HG03175 (cell line): ENCODE measurements around the gene ARID1B.

Experiments
- ATAC-seq: cut with Tn5 transposase; IDR thresholded peaks from one replicate; pipeline ENCODE4 v1.9.1; 2021; ENCODE audit warnings: mild to moderate bottlenecking, moderate library complexity; ENCODE audit not compliant: unreplicated experiment

Gene ARID1B

DNA sequence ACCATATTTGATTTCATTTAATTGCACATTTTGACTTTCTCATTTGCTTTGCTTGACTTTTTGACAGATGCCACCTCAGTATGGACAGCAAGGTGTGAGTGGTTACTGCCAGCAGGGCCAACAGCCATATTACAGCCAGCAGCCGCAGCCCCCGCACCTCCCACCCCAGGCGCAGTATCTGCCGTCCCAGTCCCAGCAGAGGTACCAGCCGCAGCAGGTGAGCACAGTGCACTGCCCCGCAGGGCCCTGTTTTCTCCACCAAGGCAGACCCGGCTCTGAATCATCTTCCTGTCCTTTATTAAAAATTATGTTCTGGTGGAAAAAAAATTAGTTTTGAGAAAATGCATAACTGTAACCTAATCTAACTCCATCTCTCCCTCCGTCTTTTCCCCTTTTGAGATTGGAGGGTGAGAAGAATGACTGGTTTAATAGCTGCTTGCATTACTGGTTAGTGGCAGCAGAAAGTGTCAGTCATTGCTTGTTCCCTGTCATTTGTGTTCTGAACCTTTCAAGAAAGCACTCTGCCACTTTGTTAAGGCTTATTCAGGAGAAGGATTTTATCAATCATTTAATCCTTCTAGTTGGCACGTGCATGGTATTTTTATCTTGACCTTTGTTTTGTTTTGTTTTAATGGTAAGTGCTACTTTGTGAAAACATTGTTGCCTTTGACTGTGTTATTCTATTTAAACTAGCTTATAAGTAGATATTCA lies 124.3 kb downstream of the ARID1B start:
- no peak for ATAC-seq

DNA sequence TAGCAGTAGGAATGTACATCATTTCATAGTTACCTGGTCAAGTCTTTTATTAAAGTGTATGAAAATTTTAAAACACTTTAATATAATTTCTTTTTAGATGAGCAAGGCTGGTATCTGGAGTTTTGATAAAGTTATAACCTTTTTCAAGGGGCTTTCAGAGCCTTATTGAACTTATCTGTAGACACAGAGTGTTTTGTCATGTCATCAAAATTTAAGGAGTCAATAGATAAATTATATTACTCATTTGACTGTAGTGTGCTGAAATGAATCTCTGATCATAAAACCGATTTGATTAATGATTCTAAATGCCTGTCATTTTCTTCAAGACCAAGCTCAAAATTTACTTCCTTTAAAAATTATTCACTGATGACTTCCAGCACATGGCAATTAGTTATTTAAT lies 125.6 kb downstream of the ARID1B start:
- no peak for ATAC-seq

DNA sequence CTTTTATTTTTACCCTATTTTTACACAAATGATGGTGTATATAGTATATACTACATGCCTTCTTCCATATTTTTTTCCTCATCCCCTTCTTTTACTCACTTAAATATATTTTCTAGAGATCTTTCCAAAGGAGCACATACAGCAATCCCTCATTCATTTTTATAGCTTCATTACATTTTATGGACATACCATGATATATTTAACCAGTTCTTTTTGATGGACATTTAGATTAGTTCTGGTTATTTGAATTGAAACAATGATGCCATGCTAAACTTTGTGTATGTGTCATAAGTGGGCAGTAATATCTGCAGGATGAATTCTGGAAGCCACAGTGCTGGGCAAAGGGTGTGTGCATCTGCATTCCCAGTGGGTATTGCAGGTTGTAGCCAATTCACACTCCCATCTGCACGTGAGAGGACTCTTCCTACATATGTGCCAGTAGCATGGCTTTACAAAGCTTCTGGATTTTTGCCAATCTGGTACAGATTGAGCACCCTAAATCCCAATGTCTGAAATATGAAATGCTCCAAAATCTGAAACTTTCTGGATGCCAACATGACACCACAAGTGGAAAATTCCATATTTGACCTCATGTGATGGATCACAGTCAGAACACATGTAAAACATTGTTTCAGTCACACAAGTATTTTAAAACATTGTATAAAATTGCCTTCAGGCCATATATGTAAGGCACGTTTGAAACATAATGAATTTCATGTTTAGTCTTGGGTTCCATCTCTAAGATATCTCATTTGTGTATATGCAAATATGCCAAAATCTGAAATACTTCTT lies 127.2 kb downstream of the ARID1B start:
- ATAC-seq, result no peak

DNA sequence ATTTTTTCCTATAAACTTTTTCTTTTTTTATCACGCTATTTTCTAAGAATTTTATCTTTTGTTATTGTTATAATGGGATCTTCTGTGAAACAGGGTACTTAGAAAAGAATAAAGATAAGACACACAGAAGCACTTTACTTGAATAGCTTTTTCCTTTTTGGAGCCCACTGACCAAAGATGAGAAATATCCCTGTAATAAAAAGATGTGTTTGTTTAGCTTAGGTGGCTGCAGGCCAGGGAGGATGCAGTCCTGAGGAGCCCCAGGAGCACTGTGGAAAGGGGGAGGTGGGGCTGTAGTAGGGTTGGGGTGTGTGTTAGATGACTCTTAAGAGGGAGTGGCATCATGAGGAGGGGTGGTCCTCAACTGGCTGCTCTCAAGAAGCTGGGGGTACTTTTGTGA lies 128.6 kb downstream of the ARID1B start:
- ATAC-seq, result no peak

DNA sequence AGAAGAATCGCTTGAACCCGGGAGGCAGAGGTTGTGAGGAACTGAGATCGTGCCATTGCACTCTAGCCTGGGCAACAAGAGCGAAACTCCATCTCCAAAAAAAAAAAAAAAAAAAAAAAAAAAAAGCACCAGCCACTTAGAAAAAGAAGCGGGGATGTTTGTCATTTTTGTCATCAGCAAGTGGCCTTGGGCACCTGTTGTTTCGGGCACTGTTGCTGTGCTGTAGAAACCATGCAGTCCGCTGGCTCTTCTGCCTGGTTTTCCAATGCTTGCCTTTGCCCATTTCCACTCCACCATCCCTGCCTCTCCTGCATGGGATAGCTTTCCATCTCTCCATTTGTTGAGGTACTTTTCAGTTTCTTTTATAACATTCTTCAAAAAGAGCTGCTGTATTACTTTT lies 129.3 kb downstream of the ARID1B start:
- ATAC-seq, result no peak

DNA sequence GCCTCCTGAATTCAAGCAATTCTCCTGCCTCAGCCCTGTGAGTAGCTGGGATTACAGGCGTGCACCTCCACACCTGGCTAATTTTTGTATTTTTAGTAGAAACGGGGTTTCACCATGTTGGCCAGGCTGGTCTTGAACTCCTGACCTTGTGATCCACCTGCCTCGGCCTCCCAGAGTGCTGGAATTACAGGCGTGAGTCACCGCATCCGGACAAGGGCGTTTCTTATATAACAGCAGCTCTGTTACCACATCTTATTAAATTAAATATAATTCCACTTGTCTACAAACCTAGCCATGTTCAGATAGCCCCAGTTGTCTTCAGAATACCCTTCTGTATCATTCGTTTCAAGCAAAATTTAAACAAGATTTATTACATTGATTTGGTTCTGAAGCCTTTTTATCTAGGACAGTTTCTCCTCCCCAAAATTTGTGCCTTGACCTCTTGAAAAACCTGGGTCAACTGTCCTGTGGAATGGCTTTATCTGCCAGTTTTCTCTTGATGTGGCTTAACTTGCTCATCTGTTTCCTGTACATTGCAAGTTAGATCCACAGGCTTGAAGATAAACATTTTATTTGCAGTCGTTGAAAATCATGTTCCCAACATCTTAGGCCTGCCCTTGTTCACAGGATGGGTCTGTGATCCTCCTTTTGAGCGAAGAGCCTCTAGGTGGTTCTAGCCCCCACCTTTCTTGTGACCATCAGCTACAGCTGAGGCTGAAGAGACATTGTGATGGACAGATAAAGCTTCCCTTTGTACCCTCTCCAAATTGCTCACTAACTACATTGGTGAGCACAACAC lies 132.2 kb downstream of the ARID1B start:
- no peak for ATAC-seq

DNA sequence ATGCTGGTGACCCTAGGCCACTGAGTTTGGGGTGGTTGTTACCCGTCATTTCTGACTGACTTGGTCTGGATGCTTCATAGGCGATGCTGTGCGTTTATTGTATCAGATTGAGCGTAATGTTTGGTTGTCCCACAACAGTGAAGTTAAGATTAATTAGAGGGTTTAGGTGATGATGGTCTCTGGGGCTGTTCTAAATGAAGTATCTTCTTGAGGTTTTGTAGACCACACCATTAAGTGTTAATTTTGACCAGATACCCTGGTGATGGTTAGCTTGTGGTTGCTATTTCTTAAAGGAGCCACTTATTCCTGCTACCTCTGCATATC lies 132.8 kb downstream of the ARID1B start:
- ATAC-seq, result no peak

DNA sequence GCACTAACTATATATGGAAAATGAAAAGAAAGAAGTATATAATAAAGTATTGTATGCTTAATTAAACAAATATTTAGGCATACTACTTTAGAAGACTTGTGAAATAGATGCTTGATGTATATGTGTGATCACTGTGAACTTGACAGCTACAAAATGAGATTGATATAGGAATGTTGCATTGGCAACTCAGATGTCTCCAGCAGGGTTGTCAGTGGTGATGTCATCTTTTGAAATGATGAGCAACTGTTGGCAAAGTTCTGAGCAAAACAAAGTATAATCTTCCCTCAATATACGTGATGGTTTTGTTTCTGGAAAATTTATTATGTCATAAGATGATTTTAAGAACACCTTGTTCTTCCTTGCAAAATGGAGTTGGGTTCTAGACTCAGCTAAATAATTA lies 133.8 kb downstream of the ARID1B start:
- ATAC-seq, result no peak

DNA sequence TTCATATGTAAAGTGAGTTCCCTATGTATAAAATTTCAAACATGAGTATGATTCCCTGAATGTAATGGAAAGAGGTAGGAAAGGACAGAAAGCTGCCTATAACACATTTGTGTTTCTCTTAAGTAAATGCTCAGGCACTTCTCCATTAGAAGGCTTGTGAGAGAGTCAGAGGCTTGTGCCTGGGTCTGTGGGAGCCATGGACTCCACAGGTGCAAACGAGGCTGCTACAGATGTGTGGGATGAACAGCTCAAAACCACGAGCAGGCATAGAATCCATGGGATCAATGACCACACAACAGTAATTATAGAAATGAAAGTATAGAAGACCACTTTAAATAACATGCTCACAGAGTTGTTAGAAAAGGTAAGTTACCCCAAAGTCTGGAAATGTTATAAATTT lies 134.4 kb downstream of the ARID1B start:
- no peak for ATAC-seq

DNA sequence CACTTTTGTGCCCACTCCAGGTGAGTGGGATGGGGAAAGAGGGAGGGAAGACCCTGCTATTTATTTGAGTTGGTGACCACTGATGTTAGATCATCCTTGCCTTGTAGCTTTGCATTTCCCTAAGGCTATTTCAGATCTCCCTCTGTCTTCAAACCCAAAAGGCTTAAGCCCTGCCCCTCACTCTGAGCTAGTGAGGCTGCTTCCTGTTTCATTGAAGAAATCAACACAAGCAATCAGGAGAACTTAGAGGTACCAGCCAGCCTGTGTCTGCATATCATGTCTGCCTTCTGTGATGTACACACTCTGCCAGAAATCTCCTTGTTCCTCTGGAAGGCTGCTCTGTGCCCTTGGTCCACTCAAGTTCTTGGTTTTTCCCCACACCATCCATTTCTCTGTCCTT lies 135.3 kb downstream of the ARID1B start:
- ATAC-seq, result no peak

DNA sequence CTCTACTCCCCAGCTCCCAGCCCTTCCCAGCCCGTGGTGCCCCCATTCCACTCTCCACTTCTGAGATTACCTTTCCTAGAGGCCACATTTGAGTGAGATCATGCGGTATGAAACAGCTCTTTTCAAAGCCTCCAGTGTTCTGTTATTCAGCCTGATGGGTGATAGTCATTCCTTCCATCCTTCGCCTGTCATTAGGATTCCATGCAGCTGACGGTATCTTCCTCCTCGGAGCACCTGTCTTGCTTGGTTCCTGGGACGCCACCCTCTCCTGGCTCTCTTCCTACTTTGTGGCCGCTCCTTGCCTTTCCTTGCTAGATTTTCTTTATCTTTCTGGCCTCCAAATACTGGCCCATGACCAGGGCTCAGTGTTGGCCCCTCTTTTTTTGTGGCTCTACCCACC lies 137.0 kb downstream of the ARID1B start:
- no peak for ATAC-seq

DNA sequence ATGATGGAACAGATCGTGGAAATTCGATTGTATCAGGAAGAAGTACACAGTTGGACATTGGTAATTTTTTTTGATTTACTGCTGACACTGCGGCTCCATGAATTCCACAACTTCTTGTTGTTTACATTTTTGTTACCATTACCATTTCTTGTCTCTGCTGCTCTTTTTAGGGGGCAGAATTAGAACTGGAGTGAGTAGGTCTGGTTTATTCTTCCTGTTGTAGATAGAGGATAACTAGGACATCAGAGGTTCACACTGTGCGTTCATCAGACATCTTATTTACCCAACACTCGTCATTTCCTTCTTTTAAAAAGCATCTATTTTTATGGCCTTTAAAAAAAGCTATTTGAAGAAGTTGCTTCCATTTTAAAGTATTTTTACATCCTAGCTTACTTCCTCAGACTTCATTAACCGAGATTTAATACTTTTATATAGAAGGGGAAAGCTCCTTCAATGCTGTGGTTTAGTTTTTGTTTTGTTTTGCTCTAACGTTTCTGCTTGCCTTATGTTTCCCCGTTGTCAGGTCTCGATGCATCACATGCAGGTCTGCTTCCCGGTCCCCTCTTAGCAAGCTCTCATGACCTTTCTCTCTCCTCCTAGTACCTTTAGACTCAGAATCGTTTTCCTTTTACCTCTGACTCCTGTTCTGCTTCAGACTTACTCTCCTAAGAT lies 139.1 kb downstream of the ARID1B start:
- peak; percentile 66 for ATAC-seq

DNA sequence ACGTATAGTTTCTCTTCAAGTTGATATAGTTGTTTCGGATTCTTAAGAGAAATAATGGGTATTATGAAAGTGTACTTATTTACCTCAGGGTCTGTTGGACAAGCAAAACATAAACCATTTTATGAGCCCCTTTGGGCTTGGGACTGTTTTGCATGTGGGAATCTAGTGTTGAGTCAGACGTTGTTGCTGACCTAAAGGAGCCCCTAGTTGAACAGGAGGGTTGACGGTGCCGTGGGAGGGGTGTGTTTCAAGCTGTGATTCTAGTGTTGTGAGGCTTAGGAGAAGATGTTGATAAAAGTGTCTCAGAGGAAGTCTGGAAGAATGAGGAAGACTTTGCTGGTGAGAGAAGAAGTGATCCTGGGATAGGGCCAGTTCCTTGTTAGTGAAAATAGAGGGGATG lies 140.0 kb downstream of the ARID1B start:
- ATAC-seq, result peak; percentile 48

DNA sequence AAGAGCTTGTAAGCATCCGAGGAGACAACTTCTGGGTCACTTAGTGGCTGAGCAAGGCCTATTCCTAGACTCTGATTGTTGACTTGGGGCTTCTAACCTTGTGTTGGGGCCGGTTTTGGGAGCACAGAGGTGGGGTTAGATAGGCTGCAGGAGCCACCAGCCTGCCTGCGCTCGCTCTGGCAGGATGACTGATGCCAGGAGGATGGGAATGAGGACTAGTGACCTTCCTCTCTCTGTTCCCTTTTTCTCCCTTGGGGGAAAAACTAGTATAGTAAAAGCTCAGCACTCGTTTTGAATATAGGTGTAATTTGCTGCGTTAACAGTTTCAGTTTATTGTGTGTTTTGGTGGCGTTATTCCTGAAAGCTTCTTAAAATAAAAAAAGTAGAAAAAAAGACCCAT lies 141.5 kb downstream of the ARID1B start:
- no peak for ATAC-seq

DNA sequence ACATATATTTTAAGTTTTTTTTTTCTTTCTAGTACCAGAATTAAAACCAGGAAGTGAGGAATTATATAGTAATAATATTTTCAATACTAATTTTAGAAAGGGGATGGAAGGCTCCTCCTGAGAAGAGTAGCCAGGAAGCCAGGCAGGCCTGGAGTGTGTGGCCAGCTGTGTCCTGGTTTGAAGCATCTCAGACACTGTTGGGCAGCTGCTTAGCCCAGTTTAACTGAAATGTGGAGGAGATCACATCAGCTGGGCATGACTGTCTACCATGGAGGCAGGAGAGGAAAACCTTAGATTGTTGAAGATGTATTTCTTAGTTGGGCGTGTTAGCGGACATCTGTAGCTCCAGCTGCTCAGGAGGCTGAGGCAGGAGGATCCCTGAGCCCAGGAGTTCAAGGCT lies 142.2 kb downstream of the ARID1B start:
- no peak for ATAC-seq

DNA sequence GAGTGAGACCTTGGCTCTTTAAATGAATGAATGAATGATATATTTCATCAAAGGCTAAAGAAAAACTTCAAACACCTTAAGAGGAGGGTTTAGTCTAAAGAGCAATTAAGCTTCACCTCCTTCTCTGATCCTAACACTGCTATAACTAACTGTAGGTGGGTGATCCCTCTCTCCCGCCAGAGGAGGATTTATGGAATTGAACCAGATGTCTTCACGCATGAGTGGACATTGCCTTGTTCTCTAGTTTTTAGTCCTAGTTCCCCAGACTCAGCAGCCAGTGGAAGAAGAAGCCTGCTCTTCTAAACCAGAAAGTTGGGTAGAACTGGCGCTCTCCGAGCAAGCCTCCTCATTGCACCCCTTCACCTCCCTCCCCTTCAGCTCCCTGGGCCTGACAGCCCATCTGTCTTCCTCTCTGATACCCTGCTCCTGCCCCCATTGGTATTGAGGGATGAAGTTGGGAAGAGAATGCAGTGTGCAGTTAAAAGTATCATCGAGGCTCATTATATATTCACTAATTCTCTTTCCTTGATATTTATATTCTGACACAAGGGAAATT lies 142.7 kb downstream of the ARID1B start:
- ATAC-seq, result no peak

DNA sequence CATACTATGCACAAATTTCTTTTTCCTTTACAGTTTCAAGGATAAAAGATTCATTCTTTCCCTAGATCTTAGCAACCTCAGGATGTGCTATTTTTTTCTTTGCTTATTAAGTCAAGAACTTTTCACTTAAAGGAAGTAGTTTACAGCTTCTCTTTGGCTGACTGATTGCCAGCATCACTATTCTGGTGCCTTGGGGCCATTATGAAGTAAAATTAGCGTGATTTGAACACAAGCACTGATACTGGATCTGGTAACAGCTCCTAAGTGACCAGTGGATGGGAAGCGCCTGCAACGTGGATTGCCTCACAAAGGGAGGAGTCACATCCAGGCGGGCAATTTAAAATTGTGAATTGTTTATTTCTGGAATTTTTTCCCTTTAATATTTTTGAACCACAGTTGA lies 147.1 kb downstream of the ARID1B start:
- ATAC-seq, result no peak

DNA sequence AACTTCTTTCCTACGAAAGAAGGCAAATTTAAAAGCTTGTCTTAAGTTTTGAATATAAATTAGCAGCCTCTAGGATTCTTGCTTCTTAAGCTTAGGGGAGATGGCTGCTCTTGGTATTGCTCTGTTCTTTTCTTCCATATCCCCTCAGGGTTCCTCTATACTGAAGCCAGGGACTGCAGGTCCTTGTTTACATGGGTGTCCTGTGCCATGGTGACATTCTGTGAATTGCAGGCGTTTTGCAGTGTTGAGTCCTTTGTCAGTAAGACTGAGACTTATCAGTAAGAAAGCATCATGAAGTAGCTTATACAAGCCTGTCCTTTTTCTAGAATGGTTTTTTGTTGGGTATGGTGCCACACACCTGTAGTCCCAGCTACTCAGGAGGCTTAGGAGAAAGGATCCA lies 147.8 kb downstream of the ARID1B start:
- no peak for ATAC-seq

DNA sequence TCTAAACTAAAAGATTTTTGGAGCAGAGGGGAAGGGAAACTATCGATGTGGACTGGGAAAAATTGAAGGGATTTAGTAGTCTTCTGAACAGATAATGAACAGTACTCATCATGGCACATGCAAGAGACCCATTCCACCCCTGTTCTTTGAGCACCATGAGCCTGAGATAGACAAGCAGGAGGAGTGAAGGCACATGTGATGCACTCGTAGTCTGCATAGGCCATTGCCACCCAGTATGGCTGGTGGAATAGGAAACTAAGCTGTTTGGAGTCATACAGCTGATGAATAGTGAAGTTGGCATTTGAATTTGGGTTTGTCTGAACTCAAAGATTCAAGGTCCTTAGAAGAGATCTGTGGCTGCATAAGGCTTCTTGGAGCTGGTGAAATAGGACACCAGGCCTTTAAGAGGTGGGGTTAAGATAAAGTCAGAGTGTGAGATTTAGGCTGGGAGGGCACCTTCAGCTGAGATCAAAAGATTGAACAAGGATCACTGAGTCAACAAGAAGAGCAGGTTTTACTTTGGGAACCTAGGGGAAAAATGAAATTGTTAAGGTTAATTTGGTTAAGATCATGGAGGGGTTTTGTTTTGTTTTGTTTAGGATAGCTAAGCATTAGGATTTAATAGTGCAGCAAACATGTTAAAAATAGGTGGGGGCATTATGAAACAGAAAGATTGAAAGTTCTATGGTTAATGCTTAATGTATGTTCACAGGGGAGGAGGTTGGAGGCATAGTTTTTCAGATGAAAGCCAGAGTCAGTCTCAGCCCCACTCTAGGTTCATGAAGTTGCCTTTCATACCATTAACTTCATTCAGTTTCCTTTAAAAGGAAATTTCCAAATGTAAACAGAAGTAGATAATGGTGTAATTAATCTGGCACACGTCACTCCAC lies 148.8 kb downstream of the ARID1B start:
- peak; percentile 92 for ATAC-seq

DNA sequence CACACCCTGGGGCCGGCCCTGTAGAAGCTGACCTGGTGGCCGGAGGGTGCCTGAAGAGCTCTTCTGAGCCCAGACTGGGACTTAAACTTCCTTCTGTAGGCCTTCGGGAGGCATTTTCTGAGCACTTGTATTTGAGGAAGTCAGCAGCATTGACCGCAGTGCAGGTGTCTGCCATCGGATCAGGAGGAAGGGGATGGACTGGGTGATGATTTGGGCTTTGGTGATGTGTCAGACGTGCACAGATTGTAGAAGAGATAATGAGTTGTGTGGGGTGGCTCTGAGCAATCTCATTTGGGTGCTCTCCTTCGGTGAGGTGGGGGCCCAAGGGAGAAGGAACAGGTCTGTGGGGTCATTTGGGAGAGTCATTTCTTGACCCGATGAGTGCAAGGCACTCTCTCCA lies 150.9 kb downstream of the ARID1B start:
- no peak for ATAC-seq
